WTC11 (cell line): ENCODE measurements around the gene ATP2A3.

Experiments used
- CTCF ChIP-seq: fragments of 200-600 bp; IDR thresholded peaks from 2 replicates; pipeline ENCODE4 v1.8.0; 2022; ENCODE audit warnings: antibody characterized with exemption
- FOXP4 ChIP-seq: sonication (generic); formaldehyde crosslinking; IDR thresholded peaks from 2 replicates; pipeline ENCODE4 v1.8.0; 2022; ENCODE audit warnings: mild to moderate bottlenecking, missing genetic modification reagents
- USF2 ChIP-seq: sonication (generic); formaldehyde crosslinking; IDR thresholded peaks from 2 replicates; pipeline ENCODE4 v1.8.1; 2023; ENCODE audit warnings: mild to moderate bottlenecking, missing genetic modification reagents, moderate library complexity
- ZNF281 ChIP-seq: sonication (generic); formaldehyde crosslinking; IDR thresholded peaks from 2 replicates; pipeline ENCODE4 v1.8.0; 2023; ENCODE audit warnings: mild to moderate bottlenecking, missing genetic modification reagents

GRCh38 chr17:3951420-3951819 is 12.8 kb downstream of the ATP2A3 start:
- TF ChIP-seq CTCF (no peak), ZNF281 (CRISPR knock-in tag) (no peak), FOXP4 (CRISPR knock-in tag) (no peak), USF2 (CRISPR knock-in tag) (no peak)
